Measurements from ENCODE around the gene POLE3.

Gene POLE3

DNA sequence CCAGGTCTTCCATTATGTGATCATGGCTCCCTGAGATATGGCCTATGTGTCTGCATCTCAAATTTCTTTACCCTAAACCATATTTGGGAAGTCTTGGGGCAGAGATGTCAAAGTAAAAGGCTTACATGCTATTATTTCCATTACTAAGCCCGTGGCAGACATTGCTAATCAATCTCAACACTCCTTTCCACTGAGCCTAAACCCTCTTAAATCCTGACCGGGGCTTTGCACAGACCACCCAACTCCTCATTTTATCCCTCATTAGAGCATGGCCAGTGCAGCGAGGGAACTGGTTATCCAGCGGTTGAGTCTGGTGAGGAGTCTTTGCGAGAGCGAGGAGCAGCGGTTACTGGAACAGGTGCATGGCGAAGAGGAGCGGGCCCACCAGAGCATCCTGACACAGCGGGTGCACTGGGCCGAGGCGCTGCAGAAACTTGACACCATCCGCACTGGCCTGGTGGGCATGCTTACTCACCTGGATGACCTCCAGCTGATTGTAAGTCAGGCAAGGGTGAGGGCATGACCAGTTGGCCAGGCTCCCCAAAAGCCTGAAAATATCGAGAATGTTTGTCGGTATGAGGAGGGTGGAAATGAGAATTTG, 50.1 kb downstream of the POLE3 start:
- Histone ChIP-seq H3K36me3 (ENCODE audit: control insufficient read depth in 1 of 2, insufficient read depth in 2 of 2, low read length in 2 of 2) (no peaks in the 10 kb centered on the region), H3K9me3 (ENCODE audit: insufficient read depth, low read depth, low read length) (no peaks in the 10 kb centered on the region), H3K4ac (ENCODE audit: low read depth, low read length) (no peak overlapping the region), H3K79me2 (ENCODE audit: control insufficient read depth, insufficient read depth, low read length, poor library complexity) (no peaks in the 10 kb centered on the region), H4K8ac (ENCODE audit: low read depth, low read length) (no peak overlapping the region), H2BK120ac (ENCODE audit: insufficient read depth, low read length, poor library complexity) (no peak overlapping the region), H3K27ac (ENCODE audit: low read depth, low read length) (no peak overlapping the region), H3K9ac (ENCODE audit: low read length) (no peak overlapping the region), H3K14ac (ENCODE audit: low read length) (no peak overlapping the region), H2BK12ac (ENCODE audit: low read length) (no peak overlapping the region), H3K27me3 (ENCODE audit: insufficient read depth, low read length) (no peaks in the 10 kb centered on the region), H2BK5ac (ENCODE audit: low read depth, low read length, poor library complexity) (no peak overlapping the region), H4K91ac (ENCODE audit: low read depth, low read length) (no peak overlapping the region), H2AFZ (ENCODE audit: insufficient read depth, low read length, poor library complexity) (no peak overlapping the region), H3K23ac (ENCODE audit: low read length) (no peak overlapping the region), H3K4me3 (ENCODE audit: low read depth, low read length) (no peak overlapping the region), H4K12ac (ENCODE audit: low read depth, low read length) (no peak overlapping the region), H3K79me1 (ENCODE audit: low read length) (no peaks in the 10 kb centered on the region), H3K4me2 (ENCODE audit: low read length) (no peak overlapping the region), H3K18ac (ENCODE audit: low read length) (no peak overlapping the region), H3K4me1 (ENCODE audit: control insufficient read depth in 1 of 2, insufficient read depth in 2 of 2, low read length in 2 of 2) (no peaks in the 10 kb centered on the region), H2AK5ac (ENCODE audit: low read length) (no peak overlapping the region)
- 100% methylated on average over 1 of the region's 15 CpGs for WGBS (ENCODE audit: extremely low coverage, insufficient coverage, insufficient read length)
- no peak for DNase-seq

DNA sequence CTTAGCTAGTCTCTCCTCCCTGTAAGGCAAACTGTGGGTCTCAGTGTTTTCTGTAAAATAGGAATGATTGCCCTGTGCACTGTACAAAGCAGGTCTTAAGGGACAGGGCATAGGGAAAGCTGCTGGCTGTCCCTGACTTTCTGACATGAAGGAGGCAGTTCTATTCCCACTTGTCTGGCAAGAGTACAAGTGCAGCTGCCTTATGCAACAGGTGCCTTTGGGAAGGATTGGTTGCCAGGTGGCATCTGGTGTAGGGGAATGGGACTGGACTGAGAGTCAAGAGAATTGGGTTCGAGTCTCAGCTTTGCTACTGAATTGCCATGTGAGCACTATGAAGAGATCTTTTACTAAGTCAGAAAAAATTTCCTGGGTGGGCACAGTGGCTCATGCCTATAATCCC, 51.1 kb downstream of the POLE3 start:
- WGBS (ENCODE audit: extremely low coverage, insufficient coverage, insufficient read length) = no CpG with 5 or more reads among the region's 1 CpG
- no peak overlapping the region for H3K4me3 ChIP-seq (ENCODE audit: low read depth, low read length)
- no peak overlapping the region for H3K9ac ChIP-seq (ENCODE audit: low read length)
- no peak overlapping the region for H3K23ac ChIP-seq (ENCODE audit: low read length)
- no peaks in the 10 kb centered on the region for H3K36me3 ChIP-seq (ENCODE audit: control insufficient read depth in 1 of 2, insufficient read depth in 2 of 2, low read length in 2 of 2)
- DNase-seq = no peak
- no peaks in the 10 kb centered on the region for H3K79me2 ChIP-seq (ENCODE audit: control insufficient read depth, insufficient read depth, low read length, poor library complexity)
- no peak overlapping the region for H2BK12ac ChIP-seq (ENCODE audit: low read length)
- no peak overlapping the region for H4K12ac ChIP-seq (ENCODE audit: low read depth, low read length)
- no peak overlapping the region for H2BK120ac ChIP-seq (ENCODE audit: insufficient read depth, low read length, poor library complexity)
- no peak overlapping the region for H3K4ac ChIP-seq (ENCODE audit: low read depth, low read length)
- no peak overlapping the region for H4K8ac ChIP-seq (ENCODE audit: low read depth, low read length)
- H2AFZ ChIP-seq (ENCODE audit: insufficient read depth, low read length, poor library complexity) = no peak overlapping the region
- no peak overlapping the region for H3K14ac ChIP-seq (ENCODE audit: low read length)
- H3K9me3 ChIP-seq (ENCODE audit: insufficient read depth, low read depth, low read length) = no peaks in the 10 kb centered on the region
- no peak overlapping the region for H4K91ac ChIP-seq (ENCODE audit: low read depth, low read length)
- H3K27me3 ChIP-seq (ENCODE audit: insufficient read depth, low read length) = no peaks in the 10 kb centered on the region
- H3K18ac ChIP-seq (ENCODE audit: low read length) = no peak overlapping the region
- no peak overlapping the region for H2BK5ac ChIP-seq (ENCODE audit: low read depth, low read length, poor library complexity)
- no peaks in the 10 kb centered on the region for H3K4me1 ChIP-seq (ENCODE audit: control insufficient read depth in 1 of 2, insufficient read depth in 2 of 2, low read length in 2 of 2)
- H3K27ac ChIP-seq (ENCODE audit: low read depth, low read length) = no peak overlapping the region
- no peaks in the 10 kb centered on the region for H3K79me1 ChIP-seq (ENCODE audit: low read length)
- H2AK5ac ChIP-seq (ENCODE audit: low read length) = no peak overlapping the region
- H3K4me2 ChIP-seq (ENCODE audit: low read length) = no peak overlapping the region

Measured in trophoblast cell (in vitro differentiated cells and primary cell).